Spinal cord (tissue), 10 donors: Measurements from ENCODE around the gene PGAP6. TPM values are rescaled to one million over a fixed set of nuclear protein-coding genes. Genes with fewer than 3 reads are reported as not detected.

Source experiments
- DNase-seq, 6 donors: peaks; one replicate each; pipeline versions ENCODE4 v3.0.0 to v3.0.0-alpha.2; 2013 to 2015; ENCODE audit warnings: low spot score in 6 of 6, low read depth in 4 of 6
- H3K27ac ChIP-seq: one replicate; pipeline ENCODE4 v1.5.1; 2013; ENCODE audit warnings: low read depth, low read length, control low read depth
- H3K27me3 ChIP-seq: one replicate; pipeline ENCODE4 v1.6.1; 2013; ENCODE audit warnings: low read length; ENCODE audit not compliant: control insufficient read depth, insufficient read depth
- H3K36me3 ChIP-seq: one replicate; pipeline ENCODE4 v1.6.1; 2013; ENCODE audit warnings: low read length; ENCODE audit not compliant: control insufficient read depth, insufficient read depth
- H3K4me1 ChIP-seq: one replicate; pipeline ENCODE4 v1.6.1; 2013; ENCODE audit warnings: low read length; ENCODE audit not compliant: control insufficient read depth, insufficient read depth
- H3K4me3 ChIP-seq: one replicate; pipeline ENCODE4 v1.5.1; 2013; ENCODE audit warnings: low read depth, low read length, control low read depth
- H3K9me3 ChIP-seq: one replicate; pipeline ENCODE4 v1.6.1; 2013; ENCODE audit warnings: low read length; ENCODE audit not compliant: control insufficient read depth, insufficient read depth
- WGBS: methylation state at CpG from one replicate; pipeline ENCODE4 v1.1.5; 2013; ENCODE audit warnings: missing lambda C conversion rate; ENCODE audit not compliant: insufficient coverage; 5-methylcytosine and 5-hydroxymethylcytosine counted together
- polyA plus RNA-seq, 2 donors: library from polyadenylated mRNA; unstranded; fragments of 120-200 nt; gene quantifications; one replicate each; pipeline ENCODE4 v1.2.1, GENCODE V29; 2013; ENCODE audit not compliant: insufficient read length in 2 of 2
- total RNA-seq, 2 donors: library from RNA; depleted of rRNA in 1 of 2; stranded (reverse); fragments of 120-200 nt in 1 of 2; fragments of >200 nt in 1 of 2; gene quantifications; one replicate each; pipeline versions ENCODE4 v1.2.3 to v1.2.4, GENCODE V29; 2013 to 2014
- donor health status: healthy.

PGAP6 gene
- total and polyA plus RNA-seq, 4 donors: 17.3 to 70.3 (median 46.2) TPM

GRCh38 chr16:404971-405486, 23.3 kb upstream of the PGAP6 start:
- no peaks in the 10 kb centered on the region for H3K9me3 ChIP-seq
- DNase-seq: no peak
- H3K27ac ChIP-seq: no peak overlapping the region
- WGBS: 93% methylated on average over 7 of the region's 12 CpGs
- no peaks in the 10 kb centered on the region for H3K27me3 ChIP-seq
- H3K4me3 ChIP-seq: no peak overlapping the region
- H3K36me3 ChIP-seq: peaks cover 45% of the 10 kb centered on the region
- peaks cover 20% of the 10 kb centered on the region for H3K4me1 ChIP-seq

DNA sequence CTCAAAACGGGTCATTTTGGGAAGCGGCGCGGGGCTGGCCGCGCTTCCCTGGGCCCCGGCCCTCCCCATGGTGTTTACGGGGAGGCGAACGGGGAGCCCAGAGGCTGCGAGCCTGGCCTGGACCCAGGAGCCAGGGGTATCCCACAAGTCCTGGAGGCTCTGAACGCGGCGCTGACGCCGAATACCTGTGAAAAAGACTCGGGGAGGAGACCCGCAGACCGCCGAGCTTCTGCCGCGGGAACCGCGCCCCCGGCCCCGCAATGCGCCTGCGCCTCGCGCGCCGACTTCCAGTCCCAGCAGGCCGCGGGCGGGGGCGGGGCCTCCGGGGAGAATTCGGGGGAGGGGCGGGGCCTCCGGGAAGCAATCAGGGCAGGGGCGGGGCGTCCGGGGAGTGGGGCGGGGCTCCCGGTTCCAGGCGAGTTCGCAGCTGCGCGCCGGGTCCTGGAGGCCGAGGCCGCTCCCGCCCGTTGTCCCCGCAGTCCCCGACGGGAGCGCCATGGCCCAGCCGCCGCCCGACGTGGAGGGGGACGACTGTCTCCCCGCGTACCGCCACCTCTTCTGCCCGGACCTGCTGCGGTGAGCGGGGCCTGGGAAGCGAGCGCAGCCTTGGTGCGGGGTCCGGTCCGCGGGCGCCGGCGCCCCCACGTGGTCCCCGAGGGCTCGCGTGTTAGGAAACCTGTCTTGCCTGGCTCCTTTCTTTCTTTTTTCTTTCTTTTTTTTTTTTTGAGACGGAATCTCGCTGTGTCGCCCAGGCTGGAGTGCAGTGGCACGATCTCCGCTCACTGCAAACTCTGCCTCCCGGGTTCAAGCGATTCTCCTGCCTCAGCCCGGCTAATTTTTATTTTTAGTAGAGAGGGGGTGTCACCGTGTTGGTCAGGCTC, 19.9 kb upstream of the PGAP6 start, which contains the start of gene DECR2:
Gene DECR2 (plus strand): TSS at position 418 of the 881 bp plus-strand sequence. CDS start 79 bp downstream, at position 497.
- Histone ChIP-seq H3K4me1 (peaks cover 34% of the 10 kb centered on the region), H3K36me3 (peaks cover 43% of the 10 kb centered on the region), H3K27ac (peak within 1 kb of the TSS; percentile 92), H3K27me3 (no peaks in the 10 kb centered on the region), H3K9me3 (no peaks in the 10 kb centered on the region), H3K4me3 (peak within 1 kb of the TSS; percentile 91)
- WGBS: 0% methylated on average over 83 of the region's 91 CpGs
- DNase-seq: peak in 5 of 6 donors; percentile 86 to 98 (median 93)

- WGBS: 57% methylated on average over 9 of the region's 10 CpGs
- Histone ChIP-seq H3K36me3 (peaks cover 35% of the 10 kb centered on the region), H3K27me3 (no peaks in the 10 kb centered on the region), H3K27ac (no peak overlapping the region), H3K4me1 (peaks cover 46% of the 10 kb centered on the region), H3K9me3 (no peaks in the 10 kb centered on the region), H3K4me3 (no peak overlapping the region)
- DNase-seq: no peak
Observed at GRCh38 chr16:400061-400591, 18.3 kb upstream of the PGAP6 start.

- H3K4me1 ChIP-seq: peaks cover 46% of the 10 kb centered on the region
- H3K36me3 ChIP-seq: peaks cover 32% of the 10 kb centered on the region
- DNase-seq: no peak
- WGBS: 78% methylated on average over 16 of the region's 22 CpGs
- no peak overlapping the region for H3K4me3 ChIP-seq
- no peaks in the 10 kb centered on the region for H3K27me3 ChIP-seq
- H3K27ac ChIP-seq: no peak overlapping the region
- no peaks in the 10 kb centered on the region for H3K9me3 ChIP-seq
Observed at GRCh38 chr16:399340-400019, 17.7 kb upstream of the PGAP6 start.

DNA sequence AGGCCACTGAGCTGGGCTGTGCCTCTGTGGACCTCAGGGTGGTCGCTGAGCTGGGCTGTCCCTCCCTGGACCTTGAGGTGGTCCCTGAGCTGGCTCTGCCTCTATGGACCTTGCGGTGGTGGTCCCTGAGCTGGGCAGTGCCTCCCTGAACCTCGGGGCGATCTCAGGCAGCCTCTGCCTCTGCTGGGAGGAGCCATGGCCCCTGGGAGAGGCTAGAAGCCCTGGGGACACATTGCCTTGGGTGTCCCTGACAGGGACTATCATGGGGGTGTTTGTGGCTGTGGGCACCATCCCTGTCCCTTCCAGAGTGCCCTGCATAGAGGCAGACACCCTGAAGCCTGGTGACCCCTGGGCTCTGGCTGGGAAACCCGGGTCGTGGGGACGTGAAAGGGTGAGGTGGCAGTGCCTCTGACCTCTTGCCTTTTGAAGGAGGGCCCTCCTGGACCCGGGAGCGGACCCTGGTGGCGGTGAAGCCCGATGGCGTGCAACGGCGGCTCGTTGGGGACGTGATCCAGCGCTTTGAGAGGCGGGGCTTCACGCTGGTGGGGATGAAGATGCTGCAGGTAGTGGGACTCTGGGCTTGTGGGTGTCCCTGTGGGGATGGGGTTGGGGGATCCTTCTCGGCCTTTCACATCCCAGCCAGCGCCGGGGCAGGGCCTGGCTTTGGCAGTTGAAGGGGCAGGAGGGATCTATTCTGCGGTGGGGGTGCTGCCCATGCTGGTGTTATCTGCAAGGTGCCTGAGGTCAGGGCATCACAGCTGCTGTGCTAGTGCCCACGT, 17.0 kb upstream of the PGAP6 start:
- H3K9me3 ChIP-seq: no peaks in the 10 kb centered on the region
- H3K27me3 ChIP-seq: no peaks in the 10 kb centered on the region
- no peak for DNase-seq
- no peak overlapping the region for H3K27ac ChIP-seq
- H3K36me3 ChIP-seq: peaks cover 32% of the 10 kb centered on the region
- WGBS: 78% methylated on average over 24 of the region's 24 CpGs
- H3K4me3 ChIP-seq: no peak overlapping the region
- H3K4me1 ChIP-seq: peaks cover 46% of the 10 kb centered on the region

DNA sequence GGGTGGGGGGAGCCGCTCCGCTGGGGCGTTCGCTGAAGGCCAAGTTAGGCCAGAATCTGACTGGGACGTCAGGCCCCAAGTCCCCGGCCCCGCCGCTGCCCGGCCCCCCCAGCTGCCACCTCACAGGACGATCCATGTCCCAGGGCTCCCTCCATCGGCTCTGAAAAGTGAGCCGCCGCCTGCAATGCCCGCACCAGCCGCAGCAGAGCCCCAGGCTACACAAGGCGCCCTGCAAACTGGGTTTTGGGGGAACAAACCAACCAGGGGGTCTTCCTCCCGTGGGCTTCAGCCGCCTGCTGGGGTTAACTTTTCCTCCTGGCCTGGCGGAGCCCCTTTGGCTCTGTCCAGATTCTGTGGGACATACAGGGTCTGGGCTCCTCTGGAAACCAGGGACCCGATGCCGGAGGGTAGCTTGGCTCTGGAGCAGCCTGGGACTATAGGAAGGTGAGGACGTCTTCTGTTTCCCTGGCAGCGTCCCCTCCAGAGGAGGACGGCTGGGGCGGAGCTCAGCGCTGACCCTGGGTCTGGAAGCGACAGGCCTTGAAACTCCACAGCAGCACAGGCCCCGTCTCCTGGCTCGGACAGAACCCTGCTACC, 16.1 kb upstream of the PGAP6 start:
- peak in 2 of 6 donors; percentile 76 to 83 for DNase-seq
- Histone ChIP-seq H3K4me1 (peaks cover 46% of the 10 kb centered on the region), H3K4me3 (peak overlapping the region; percentile 26), H3K9me3 (no peaks in the 10 kb centered on the region), H3K36me3 (peaks cover 32% of the 10 kb centered on the region), H3K27me3 (no peaks in the 10 kb centered on the region), H3K27ac (peak overlapping the region; percentile 35)
- WGBS: 13% methylated on average over 24 of the region's 29 CpGs

GRCh38 chr16:397135-397661, 15.4 kb upstream of the PGAP6 start, which contains the start of gene NME4:
NME4 (plus strand) TSS chr16:397199; CDS start chr16:397223, 24 bp downstream.
- H3K9me3 ChIP-seq: no peaks in the 10 kb centered on the region
- DNase-seq: peak in 2 of 6 donors; percentile 72 to 81
- H3K4me1 ChIP-seq: peaks cover 42% of the 10 kb centered on the region
- H3K4me3 ChIP-seq: peak within 1 kb of the TSS; percentile 63
- no peaks in the 10 kb centered on the region for H3K27me3 ChIP-seq
- WGBS: 1% methylated on average over 62 of the region's 75 CpGs
- peaks cover 32% of the 10 kb centered on the region for H3K36me3 ChIP-seq
- peak within 1 kb of the TSS; percentile 84 for H3K27ac ChIP-seq

DNA sequence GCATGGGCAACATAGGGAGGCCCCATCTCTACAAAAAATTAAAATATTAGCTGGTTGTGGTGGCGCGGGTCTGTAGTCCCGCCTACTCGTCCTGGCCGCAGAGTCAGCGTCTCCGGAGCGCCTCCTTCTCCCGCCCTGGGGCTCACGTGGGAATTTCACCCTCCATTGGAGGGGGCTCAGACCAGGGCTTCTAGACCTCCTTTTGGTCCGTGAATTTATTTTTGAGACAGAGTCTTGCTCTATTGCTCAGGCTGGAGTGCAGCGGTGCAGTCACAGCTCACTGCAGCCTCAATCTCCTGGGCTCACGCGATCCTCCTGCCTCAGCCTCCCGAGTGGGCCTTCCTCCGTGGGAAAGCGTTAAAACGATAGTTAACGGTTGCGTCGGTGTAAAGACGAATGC, 14.8 kb upstream of the PGAP6 start:
- DNase-seq: peak in 2 of 6 donors; percentile 79 to 88
- Histone ChIP-seq H3K27me3 (no peaks in the 10 kb centered on the region), H3K36me3 (peaks cover 36% of the 10 kb centered on the region), H3K9me3 (no peaks in the 10 kb centered on the region), H3K4me1 (peaks cover 40% of the 10 kb centered on the region), H3K27ac (peak overlapping the region; percentile 84), H3K4me3 (peak overlapping the region; percentile 63)
- 1% methylated on average over 15 of the region's 22 CpGs for WGBS
